Sigmoid colon (tissue), 7 donors: Measurements from ENCODE around the gene GBX1. TPM values are rescaled to one million over a fixed set of nuclear protein-coding genes. Genes with fewer than 3 reads are reported as not detected.

Experiments used
- DNase-seq: peaks from one replicate; pipeline ENCODE4 v3.0.0-alpha.2; 2019
- H3K27ac ChIP-seq, 4 donors: fragments of 200-600 bp; sonication (generic); one replicate each; pipeline ENCODE4 v1.5.1; 2016 to 2019; ENCODE audit warnings: mild to moderate bottlenecking in 1 of 4
- H3K27me3 ChIP-seq, 3 donors: fragments of 200-600 bp; sonication (generic); one replicate each; pipeline ENCODE4 v1.5.1; 2019; ENCODE audit warnings: mild to moderate bottlenecking in 1 of 3
- H3K36me3 ChIP-seq, 4 donors: fragments of 200-600 bp; sonication (generic); one replicate each; pipeline ENCODE4 v1.5.1; 2016 to 2019
- H3K4me1 ChIP-seq, 4 donors: fragments of 200-600 bp; sonication (generic); one replicate each; pipeline ENCODE4 v1.5.1; 2017 to 2019
- H3K4me3 ChIP-seq, 4 donors: fragments of 200-600 bp; sonication (generic); one replicate each; pipeline ENCODE4 v1.5.1; 2017 to 2019; ENCODE audit warnings: mild to moderate bottlenecking in 2 of 4, moderate library complexity in 1 of 4
- H3K9me3 ChIP-seq, 4 donors: fragments of 200-600 bp in 3 of 4; sonication (generic) in 3 of 4; one replicate each; pipeline versions ENCODE4 v1.5.1 to v1.6.1; 2013 to 2019
- CTCF ChIP-seq, 4 experiments: fragments of 450-650 bp in 3 of 4; fragments of 200-600 bp in 1 of 4; IDR thresholded peaks; one replicate each; pipeline ENCODE4 v1.5.1; 2016 to 2019; ENCODE audit warnings: antibody characterized with exemption in 4 of 4, mild to moderate bottlenecking in 3 of 4, moderate library complexity in 2 of 4
- EP300 ChIP-seq, 4 donors: sonication (generic); formaldehyde crosslinking; IDR thresholded peaks; one replicate each; pipeline ENCODE4 v1.6.1; 2017; ENCODE audit warnings: antibody characterized with exemption in 4 of 4
- POLR2A ChIP-seq, 2 donors: fragments of 450-650 bp; IDR thresholded peaks; one replicate each; pipeline ENCODE4 v1.6.1; 2016; ENCODE audit warnings: antibody characterized with exemption in 2 of 2, mild to moderate bottlenecking in 2 of 2, moderate library complexity in 2 of 2
- POLR2AphosphoS5 ChIP-seq, 4 donors: sonication (generic); formaldehyde crosslinking; IDR thresholded peaks; one replicate each; pipeline ENCODE4 v1.6.1; 2017; ENCODE audit warnings: antibody characterized with exemption in 4 of 4
- WGBS, 2 donors: extraction: QIAGEN DNeasy Blood & Tissue Kit; methylation state at CpG; one replicate each; pipeline ENCODE4 v1.1.7; 2013; 5-methylcytosine and 5-hydroxymethylcytosine counted together
- intact Hi-C: fragments of 100-400 bp; cut with DNase I; formaldehyde crosslinking; loops from one replicate; pipeline ENCODE4 v1.15.1; 2023
- polyA plus RNA-seq, 3 donors: library from polyadenylated mRNA; stranded (reverse); fragments of 200-250 nt; gene quantifications; one replicate each; pipeline ENCODE4 v1.2.3, GENCODE V29; 2013
- total RNA-seq, 4 donors: library from RNA; depleted of rRNA; stranded (reverse); fragments of >200 nt; gene quantifications; one replicate each; pipeline ENCODE4 v1.1.0, GENCODE V29; 2016
- donor health status: healthy with polysubstance abuse.
- donor health status: Bipolar disorder and iron deficiency.
- donor health status: healthy.

The GBX1 gene
- total and polyA plus RNA-seq, 7 donors = not detected

GRCh38 chr7:151194188-151194587 is 26.7 kb upstream of the GBX1 start:
- no peaks in the 10 kb centered on the region for H3K9me3 ChIP-seq
- 60 to 70% methylated on average over 7 of the region's 7 CpGs for WGBS, 2 donors
- no peak for DNase-seq
- H3K27ac ChIP-seq = no peak overlapping the region
- peaks cover 0 to 4% (median 2%) of the 10 kb centered on the region in 4 donors for H3K4me1 ChIP-seq
- TF ChIP-seq POLR2AphosphoS5 (IDR thresholded peaks at IDR 0.05) (no peak), CTCF (IDR thresholded peaks at IDR 0.05) (no peak), EP300 (IDR thresholded peaks at IDR 0.05) (no peak), POLR2A (IDR thresholded peaks at IDR 0.05) (no peak)
- intact Hi-C loops = no loop called here
- H3K4me3 ChIP-seq = no peak overlapping the region
- H3K36me3 ChIP-seq = no peaks in the 10 kb centered on the region
- peaks cover 0 to 10% (median 7%) of the 10 kb centered on the region in 3 donors for H3K27me3 ChIP-seq

- TF ChIP-seq POLR2AphosphoS5 (IDR thresholded peaks at IDR 0.05) (no peak), CTCF (IDR thresholded peaks at IDR 0.05) (no peak), POLR2A (IDR thresholded peaks at IDR 0.05) (no peak), EP300 (IDR thresholded peaks at IDR 0.05) (no peak)
- Histone ChIP-seq H3K9me3 (no peaks in the 10 kb centered on the region), H3K27ac (no peak overlapping the region), H3K36me3 (no peaks in the 10 kb centered on the region), H3K4me1 (no peaks in the 10 kb centered on the region), H3K4me3 (no peak overlapping the region), H3K27me3 (peaks cover 0 to 10% (median 7%) of the 10 kb centered on the region in 3 donors)
- WGBS, 2 donors = 89 to 92% methylated on average over 14 of the region's 14 CpGs
- intact Hi-C loops = no loop called here
- no peak for DNase-seq
These were observed 25.9 kb upstream of the GBX1 start for GRCh38 chr7:151193203-151193978.

GRCh38 chr7:151192002-151192539 is 24.6 kb upstream of the GBX1 start:
- H3K36me3 ChIP-seq = no peaks in the 10 kb centered on the region
- no peaks in the 10 kb centered on the region for H3K9me3 ChIP-seq
- H3K27ac ChIP-seq = no peak overlapping the region
- H3K4me1 ChIP-seq = no peaks in the 10 kb centered on the region
- intact Hi-C loops = no loop called here
- TF ChIP-seq CTCF (IDR thresholded peaks at IDR 0.05) (no peak), POLR2AphosphoS5 (IDR thresholded peaks at IDR 0.05) (no peak), EP300 (IDR thresholded peaks at IDR 0.05) (no peak), POLR2A (IDR thresholded peaks at IDR 0.05) (no peak)
- WGBS, 2 donors = 93 to 95% methylated on average over 23 of the region's 23 CpGs
- no peak for DNase-seq
- peaks cover 0 to 10% (median 7%) of the 10 kb centered on the region in 3 donors for H3K27me3 ChIP-seq
- H3K4me3 ChIP-seq = no peak overlapping the region

GRCh38 chr7:151191544-151191943 is 24.1 kb upstream of the GBX1 start:
- WGBS, 2 donors = 79 to 86% methylated on average over 12 of the region's 12 CpGs
- intact Hi-C loops = no loop called here
- Histone ChIP-seq H3K9me3 (no peaks in the 10 kb centered on the region), H3K27me3 (peaks cover 0 to 10% (median 7%) of the 10 kb centered on the region in 3 donors), H3K27ac (no peak overlapping the region), H3K4me1 (no peaks in the 10 kb centered on the region), H3K4me3 (no peak overlapping the region), H3K36me3 (no peaks in the 10 kb centered on the region)
- DNase-seq = no peak
- TF ChIP-seq POLR2AphosphoS5 (IDR thresholded peaks at IDR 0.05) (no peak), CTCF (IDR thresholded peaks at IDR 0.05) (no peak), EP300 (IDR thresholded peaks at IDR 0.05) (no peak), POLR2A (IDR thresholded peaks at IDR 0.05) (no peak)
